Measurements from ENCODE around the gene APOL1.
A peak's percentile ranks its signal among the peaks of the same experiment; 100 is the strongest.
"Not testable (repeated sequence)": the region's sequence is repeated elsewhere in the genome, so short reads cannot be mapped to it uniquely, and the experiment has no call there.

APOL1 gene

DNA sequence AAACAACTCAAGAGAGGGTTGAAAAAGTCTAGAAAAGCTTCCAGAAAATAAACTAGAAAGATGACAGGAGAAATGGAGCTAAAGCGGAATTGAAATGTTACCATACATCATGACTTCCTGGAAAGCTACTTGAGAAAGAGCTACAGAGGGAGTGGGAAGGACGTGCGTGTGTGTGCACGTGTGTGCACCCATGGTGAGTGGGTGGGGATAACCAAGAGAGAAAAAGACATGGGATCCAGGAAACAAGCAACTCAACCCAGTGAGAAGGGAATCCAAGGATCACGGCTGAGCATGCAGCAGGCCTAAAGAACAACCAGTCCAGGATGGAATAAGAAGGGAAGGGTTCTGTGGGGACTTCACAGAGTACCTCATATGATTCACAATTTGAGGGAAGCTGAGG, 21.6 kb downstream of the APOL1 start:
- DNase-seq, result no peak

DNA sequence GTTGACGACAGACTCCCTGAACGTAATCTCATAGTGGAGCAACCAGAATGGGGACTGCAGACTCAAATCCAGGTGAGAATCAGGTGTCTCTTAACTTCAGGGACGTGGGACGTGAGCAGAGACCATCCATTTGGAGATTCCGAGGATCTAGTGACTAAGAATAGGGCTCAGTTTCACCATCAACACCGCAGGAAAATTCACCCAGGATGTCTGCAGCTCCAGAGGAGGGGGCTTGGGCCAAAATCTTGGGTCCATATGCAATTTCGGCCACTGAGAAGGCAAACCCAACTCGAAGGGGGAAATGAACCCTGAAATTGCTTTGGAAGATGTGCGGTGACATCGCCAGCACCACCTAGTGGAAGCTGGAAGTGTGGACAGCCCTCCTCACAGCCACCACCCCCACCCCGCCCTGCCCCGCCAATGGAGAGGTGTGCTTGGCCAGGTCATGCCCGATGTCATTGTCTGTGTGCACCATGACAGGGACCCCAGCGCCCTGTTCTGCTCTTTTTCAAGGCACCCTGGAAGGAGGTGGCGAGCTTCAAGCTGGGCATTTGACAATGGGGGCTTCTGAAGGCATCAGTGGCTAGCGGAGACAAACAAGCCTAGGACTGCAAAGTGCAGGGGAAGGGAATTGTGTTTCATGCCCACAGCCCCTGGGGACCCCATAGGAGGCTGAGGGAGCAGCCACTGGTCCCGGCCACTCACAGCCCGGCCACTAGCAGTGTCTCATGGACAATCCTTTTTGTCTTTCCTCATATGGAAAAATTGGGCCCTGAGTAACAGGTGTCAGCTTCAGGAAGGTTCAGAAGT, 24.8 kb downstream of the APOL1 start:
- peak in 1 of 2 experiments; percentile 16 for DNase-seq

DNA sequence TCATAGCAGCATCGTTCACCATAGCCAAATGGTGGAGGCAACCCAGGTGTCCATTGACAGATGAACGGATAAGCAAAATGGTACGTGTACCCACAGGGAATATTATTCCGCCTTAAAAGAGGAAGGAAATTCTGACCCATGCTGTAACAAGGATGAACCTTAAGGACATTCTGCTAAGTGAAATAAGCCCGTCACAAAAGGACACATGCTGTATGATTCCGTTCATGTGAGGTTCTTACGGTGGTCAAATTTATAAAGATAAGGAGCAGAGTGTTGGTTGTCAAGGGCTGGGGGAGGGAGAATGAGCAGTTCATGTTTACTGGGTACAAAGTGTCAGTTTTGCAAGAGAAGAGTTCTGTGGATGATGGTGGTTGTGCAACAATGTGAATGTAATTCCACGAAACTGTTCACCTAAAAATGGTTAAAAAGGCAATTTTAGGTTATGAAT, 26.3 kb downstream of the APOL1 start:
- DNase-seq, result no peak

DNA sequence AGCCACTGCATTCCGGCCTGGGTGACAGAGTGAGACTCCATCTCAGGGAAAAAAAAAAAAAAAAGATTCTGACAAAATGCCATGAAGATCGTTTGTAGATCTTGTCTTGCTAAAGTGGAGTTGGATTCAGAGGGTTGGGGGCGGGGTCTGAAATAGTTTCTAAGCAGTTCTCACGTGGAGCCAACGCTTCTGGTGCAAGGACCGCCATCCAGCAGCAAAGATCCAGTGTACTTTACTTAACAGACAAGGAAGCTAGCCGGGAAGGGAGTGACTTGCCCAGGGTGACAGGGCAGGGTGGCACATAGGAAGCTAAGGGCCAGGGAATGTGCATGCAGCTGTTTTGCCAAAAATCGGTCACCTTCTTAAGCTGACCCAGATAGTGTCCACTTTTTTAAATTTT, 27.4 kb downstream of the APOL1 start:
- DNase-seq, result no peak

DNA sequence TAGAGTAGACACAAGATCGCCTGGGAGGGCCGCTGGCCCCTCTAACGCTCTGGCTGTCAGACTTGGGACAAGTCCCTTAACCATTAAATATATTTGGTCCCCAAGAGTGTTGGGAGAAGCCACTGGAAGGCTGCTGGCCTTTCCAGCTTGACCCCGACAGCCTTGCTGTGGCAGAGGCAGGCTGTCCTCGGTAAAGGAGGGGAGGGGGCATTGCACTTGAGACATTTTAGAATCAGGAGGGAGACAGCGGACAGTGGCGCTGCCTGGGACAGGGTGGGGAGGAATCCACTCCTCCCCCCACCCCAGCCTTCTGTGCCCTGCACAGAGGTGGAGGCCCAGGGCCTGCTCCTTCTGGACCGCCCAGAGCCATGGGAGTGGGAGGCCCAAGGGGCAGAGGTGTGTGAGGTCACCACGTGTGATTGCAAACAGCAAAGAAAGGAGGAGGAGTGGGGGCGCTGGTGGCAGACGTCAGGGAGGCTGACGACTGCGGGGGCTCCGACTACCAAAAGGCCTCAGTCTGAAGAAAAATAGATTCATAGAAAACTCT, 28.9 kb downstream of the APOL1 start:
- DNase-seq, result no peak

DNA sequence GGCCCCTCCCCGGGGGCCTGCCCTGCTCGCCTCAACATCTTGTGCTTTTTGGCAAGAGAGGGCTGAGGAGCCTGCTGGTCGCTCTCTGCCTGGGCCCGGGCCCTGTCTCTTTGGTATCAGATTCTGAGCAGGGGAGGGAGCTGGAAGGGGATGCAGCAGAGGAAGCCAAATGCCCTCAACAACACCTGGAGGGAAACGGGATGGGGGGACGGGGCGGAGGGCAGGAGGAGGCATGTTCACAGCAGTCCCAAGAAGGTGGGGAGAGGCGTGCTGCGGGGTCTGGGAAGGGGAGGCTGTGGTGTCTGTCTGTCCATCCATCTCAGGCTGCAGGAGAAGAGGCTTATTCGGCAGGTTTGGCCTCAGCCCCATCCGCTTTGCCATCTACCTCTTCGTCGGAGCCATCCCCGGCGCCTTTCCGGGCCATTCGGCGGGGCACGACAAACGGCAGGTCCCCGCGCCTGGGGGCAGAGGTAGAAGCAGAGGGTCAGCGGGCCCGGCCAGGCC, 29.4 kb downstream of the APOL1 start:
- no peak for DNase-seq

DNA sequence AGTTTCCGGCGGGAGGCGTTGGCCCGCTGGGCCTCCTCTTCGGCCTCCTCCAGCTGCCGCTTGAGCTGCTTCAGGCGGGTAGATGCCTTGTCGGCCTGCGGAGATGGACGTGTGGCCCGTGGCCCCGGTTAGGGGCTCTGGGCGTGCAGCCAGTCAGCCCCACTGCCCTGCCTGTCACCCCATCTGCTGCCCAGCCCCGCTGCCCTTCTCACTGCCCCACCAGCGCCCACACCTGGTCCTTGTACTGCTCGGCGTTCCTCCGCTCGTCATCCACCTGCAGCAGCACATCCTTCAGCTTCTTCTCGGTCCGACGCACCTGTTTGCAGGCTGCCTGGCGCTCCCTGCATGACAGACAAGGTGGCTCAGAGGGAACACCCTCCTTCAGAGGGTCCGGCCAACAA, 31.2 kb downstream of the APOL1 start:
- DNase-seq, result no peak

DNA sequence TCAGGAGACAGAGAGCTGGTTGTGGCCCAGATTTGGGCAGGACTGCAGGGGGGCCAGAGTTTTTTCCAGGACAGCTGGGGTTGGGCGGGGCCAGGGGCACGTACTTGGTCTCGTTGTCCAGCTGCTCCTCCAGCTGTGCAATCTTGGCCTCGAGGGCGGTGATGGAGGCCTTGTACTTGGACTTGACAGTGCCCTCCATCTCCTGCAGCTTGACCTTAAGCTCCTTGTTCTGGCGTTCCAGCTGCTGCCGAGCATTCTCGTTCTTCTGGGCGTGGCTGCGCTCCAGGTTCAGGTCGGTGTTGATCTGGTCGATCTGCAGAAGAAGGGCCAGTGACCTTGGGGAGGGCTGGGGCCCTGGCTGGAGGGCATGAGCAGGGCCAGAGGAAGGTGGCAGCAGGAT, 32.1 kb downstream of the APOL1 start:
- no peak for DNase-seq

DNA sequence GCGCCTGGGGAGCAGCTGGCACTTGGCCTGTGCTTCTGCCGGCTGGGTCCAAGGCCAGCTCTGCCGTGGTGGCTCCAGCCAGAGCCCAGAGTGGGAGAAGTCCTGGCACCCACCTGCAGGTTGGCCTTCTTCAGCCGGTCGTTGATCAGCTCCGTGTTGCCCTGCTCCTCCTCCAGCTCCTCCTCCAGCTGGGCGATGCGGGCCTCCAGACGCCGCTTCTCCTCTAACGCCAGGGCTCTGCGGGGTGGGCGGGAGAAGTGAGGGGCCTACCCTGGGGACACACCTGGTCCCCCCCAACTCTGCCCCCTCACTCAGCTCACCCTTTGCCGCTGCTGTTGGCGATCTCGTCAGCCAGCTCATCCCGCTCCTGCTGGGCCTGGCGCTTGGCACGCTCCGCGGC, 32.6 kb downstream of the APOL1 start:
- no peak for DNase-seq

DNA sequence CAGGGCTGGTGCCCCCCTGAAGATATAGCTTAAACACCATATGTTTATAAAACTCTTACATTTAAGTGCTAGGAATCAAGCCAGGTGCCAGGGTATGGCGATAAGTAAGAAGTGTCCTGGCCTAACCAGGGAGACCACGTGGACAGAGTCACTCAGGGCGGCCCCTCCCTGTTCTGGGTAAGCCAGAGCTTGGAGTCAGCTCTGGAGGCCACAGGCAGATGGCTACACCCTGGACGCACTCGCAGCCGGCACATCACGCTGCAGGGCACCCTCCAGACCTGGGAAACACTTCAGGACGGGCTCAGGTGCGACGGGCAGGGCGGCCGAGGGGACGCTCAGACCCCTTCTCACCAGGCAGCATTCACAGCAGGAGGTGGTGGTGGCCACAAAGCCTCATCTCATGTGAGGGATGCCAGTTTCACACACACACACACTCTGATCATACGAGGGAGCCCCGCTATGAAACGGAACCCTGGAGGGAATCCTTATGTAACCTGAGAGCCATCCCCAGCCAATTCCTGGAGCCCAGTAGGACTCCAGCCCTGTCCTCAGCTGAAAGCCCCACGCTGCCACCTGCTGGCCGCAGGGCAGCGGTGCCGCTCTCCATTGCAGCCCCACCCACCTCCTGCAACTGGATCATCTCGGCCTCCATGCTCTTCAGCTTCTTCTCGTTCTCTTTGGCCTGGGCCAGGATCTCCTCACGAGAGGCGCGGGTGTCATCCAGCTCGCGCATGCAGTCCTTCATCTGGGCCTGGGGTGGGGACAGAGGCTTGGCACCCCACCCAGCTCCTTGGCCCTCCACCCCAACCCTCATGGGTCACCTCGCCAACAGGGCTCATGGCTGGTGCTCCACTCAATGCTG, 33.4 kb downstream of the APOL1 start:
- peak; percentile 35 to 36 for DNase-seq

DNA sequence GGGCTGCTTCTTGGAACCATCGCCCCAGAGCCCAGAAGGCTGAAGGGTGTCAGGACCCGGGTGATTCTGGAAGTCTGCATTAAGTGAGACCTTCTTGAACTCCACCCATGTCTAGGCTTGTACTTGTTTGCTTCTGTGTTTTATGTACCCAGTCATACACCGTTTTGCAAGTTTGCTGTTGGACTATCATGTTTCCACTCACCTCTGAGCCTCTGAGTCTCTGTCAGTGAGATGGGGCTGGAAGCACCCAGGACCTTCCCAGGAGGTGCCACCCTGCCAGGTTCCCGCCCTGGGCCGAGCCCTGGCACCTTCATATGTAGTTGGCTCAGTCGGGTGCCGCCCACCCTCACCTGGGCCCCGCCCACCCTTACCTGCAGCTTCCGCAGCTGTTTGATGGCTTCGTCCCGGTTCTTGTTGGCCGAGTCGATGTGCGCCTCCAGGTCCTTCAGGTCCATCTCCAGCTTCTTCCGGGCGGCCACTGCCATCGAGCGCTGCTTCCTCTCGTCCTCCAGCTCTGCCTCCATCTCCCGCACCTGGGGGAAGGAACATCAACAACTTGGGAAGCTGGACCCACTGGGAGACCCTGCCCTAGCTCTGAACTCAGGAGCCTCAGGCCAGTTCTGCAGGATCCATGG, 35.1 kb downstream of the APOL1 start:
- DNase-seq, result no peak

DNA sequence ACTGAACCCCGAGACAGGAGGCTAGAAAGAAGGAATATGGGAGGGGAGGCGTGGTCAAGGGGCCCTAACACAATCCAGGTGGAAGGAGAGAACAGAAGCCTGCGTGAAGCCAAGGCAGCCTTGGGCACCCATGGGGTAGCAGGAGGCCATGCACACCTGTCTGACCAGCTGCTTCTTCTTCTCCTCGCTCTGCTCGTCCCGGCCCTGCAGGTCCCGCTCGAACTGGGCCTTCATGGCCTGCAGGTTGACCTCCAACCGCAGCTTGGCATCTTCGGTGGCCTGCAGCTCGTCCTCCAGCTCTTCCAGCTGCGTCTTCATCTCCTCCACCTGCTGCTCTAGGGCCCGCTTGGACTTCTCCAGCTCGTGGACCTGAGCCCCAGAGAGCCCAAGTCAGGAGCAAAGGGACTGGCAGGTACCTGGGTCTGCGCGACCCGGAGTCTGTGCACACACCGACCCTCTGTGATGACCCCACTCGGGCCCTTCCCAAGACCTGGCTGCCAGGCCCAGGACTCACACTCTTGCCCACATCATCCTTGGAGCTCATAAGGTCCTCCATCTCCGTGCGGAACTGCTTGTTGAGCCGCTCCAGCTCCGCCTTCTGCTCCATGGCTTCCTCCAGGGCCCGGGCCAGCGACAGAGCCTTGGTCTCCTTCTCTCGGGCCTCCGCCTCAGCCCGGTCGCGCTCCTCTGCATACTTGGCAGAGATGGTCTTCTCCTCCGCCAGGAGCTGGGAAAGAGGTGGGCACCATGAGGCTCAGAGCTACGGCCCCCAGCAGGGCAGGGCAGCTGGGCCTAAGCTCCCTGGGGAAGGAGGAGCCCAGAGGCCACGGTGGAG, 35.9 kb downstream of the APOL1 start:
- no peak for DNase-seq

DNA sequence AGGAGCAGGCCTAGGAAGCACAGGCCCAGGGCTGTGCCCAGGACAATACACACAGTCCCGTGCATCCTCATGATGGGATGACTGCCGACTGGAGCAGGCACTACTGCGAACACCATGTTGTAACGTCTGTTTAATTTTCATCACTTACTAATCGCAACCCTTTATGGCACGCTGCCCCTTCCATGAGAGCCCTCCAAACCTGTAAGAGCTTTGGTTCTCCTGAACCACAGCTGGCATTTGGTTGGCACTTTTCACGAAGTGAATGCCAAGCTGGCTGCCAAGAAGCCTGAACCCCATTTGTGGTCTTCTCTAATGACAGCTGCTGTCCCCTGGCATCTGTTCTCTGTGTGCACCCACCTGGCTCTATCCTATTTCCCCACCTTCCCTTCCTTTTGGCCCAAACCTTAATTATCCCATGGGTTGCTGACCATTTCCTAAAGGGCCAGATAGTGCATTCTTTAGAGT, 36.5 kb downstream of the APOL1 start:
- DNase-seq, result no peak

DNA sequence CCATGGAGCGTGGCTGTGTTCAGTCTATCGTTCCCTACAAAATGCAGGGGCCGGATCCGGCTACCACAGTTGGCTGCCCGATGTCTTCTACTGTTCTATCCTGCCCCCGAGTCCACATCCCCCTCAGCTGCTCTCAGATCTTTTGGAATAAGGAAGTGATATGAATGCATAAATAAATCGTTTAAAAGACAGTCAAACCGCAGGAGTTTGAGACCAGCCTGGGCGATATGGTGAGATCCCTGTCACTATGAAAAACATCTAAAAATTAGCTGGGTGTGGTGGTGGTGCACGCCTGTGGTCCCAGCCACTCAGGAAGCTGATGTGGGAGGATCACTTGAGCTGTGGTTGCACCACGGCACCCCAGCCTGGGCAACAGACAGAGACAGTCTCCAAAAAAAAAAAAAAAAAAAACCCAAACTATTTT, 37.0 kb downstream of the APOL1 start:
- not testable (repeated sequence) for DNase-seq

DNA sequence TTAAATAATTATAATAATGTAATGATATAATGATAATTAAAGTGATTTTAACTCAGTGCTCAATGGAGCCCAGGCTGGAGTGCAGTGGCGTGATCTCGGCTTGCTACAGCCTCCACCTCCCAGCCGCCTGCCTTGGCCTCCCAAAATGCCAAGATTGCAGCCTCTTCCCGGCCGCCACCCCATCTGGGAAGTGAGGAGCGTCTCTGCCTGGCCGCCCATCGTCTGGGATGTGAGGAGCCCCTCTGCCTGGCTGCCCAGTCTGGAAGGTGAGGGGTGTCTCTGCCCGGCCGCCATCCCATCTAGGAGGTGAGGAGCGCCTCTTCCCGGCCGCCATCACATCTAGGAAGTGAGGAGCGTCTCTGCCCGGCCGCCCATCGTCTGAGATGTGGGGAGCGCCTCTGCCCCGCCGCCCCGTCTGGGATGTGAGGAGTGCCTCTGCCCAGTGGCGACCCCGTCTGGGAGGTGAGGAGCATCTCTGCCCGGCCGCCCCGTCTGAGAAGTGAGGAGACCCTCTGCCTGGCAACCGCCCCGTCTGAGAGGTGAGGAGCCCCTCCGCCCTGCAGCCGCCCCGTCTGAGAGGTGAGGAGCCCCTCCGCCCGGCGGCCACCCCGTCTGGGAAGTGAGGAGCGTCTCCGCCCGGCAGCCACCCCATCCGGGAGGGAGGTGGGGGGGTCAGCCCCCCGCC, 37.6 kb downstream of the APOL1 start:
- DNase-seq, result not testable (repeated sequence)

DNA sequence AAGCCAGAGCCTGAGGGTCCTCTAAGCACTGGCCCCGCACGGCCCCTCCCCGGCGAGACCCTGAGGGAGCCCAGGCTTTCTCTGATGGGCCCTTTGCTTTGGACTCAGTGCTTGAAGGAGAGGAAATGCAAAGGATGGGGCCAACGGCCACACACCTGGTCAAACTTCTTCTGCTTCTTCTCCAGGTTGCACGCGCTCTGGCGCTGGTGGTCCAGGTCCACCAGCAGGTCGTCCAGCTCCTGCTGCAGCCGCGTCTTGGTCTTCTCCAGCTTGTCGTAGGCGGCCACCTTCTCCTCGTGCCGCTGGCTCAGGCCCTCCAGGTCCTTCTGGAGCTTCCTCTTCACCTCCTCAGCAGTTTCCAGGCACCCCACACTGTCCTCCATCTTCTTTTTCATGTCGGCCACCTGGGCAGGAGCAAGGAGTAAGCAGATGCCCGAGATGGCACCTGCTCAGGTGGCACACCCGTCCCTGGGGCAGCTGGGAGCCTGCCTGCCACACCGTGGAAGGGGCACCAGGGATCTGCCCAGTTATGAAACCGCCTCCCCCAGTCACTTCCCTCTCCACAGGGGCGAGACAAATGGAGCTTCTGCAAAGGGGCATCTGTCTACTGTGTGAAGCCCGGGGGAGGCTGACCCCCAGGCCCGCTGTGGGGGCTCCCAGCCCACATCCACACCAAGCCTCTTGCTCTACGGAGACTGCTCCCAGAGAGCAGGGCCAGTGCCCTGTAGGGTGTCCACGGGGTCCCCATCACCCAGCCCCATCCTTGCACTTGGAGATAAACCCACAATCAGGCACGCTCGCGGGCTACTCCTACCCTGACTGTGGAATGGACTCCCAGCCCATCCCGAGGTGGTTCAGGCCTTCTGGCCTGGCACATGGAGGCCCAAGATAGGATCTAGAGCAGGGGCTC, 39.2 kb downstream of the APOL1 start:
- DNase-seq, result no peak

DNA sequence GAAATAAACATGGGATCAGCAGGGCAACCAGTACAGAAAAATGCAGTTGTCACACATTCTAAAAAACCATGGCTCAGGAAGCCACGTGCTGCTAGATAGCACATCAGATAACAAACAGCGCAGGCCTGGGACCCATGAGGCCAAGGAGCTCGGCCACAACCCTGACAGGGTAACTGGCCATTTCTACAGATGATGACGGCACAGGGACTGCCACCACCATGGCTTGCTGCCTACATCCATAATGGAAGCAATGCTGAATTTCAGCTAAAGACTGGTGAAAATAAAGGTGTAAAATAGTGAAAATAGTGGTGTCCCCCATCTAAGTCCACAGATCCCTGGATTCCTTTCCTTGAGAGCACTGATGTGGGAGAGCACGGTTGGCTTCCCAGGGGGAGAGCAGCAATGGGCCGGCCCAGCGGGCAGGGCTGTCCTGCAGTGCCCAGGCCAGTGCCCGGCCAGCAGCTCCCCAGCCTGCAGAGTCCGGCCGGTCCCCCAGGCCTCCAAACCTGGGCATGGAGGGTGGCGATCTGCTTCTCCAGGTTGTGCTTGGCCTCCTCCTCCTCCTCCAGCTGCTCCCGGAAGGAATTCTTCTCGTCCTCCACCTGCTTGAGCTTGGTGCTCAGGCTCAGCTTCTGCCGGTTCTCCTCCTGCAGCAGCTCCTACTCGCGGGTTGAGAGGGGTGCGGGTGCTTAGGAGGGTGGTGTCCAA, 40.0 kb downstream of the APOL1 start:
- DNase-seq, result no peak

DNA sequence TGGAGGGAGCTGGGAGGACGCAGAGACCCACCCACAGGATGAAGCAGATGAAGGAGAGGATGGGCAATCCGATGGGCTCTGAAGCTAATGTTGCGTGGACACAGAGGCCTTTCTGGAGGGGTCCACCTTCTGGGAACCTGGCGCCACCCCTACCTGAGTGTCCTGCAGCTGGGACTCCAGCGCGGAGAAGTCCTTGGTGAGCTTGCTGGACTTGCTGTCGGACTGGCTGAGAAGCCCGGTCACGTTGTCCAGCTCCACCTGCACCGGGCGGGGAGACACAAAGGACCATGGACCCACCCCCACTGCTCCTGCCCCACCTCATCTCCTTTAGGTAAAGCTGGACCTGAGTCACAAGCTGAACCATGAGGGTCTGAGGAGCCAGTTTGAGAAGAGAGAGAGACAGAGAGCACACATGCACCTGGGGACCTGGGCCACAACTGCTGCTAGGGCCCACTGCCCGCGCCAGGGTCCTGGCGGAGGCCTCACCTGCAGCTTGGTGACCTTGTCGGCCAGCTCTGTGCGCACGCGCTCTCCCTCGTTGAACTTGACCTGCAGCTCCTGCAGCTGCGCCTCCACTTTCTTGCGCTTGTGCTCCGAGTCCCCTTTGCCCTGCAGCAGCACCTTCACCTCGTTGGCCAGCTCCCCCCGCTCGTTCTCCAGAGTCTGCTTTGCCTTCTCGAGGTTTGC, 40.8 kb downstream of the APOL1 start:
- no peak for DNase-seq

DNA sequence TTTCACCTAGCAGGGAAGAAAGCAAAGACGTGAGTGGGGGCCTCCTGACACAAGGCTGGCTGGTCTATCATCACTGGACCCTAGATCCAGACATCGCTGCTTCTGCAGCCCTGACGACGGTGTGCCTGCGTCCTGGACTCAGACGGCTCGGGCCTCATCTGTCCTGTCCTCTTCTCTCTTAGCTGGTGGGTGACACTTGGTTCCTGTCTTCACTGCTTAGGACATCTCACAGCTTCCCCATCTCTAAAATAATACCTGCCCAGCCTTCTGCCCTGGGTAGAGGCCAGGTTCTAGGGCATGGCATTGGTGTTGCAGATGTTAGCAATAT, 41.3 kb downstream of the APOL1 start:
- no peak for DNase-seq

Measured in NCI-H1930 (cell line).